ENCODE results near the gene SEC31A.

Gene SEC31A

DNA sequence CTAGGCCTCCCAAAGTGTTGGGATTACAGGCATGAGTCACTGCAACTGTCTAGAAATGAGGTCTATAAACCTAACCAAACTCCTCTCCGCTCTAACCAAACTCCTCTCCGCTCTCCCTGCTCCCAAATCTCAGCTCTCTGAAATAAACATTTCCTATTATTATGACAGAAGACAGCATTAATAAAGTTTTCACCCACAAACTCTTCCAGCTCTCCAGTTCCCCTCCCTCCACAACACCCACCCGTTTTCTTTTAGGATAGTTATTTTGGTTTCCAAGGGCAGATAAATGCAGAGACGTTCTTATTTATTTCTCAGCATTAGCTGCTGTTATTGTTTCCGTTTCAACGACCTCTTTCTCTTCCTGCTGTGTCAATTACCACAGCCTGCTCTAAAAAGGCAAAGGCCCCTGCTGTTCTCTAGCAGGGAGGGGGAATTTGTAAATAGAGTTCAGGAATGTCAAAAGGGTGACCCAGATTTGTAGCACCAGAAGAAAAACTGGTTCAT is 79.1 kb downstream of the SEC31A start:
- no peak overlapping the region for H4K5ac ChIP-seq (ENCODE audit: low read length)
- DNase-seq = peak; percentile 82
- H2AK5ac ChIP-seq (ENCODE audit: low read length) = no peak overlapping the region
- no peak overlapping the region for H3K4me3 ChIP-seq (ENCODE audit: low read length)
- WGBS (ENCODE audit: extremely low coverage, insufficient coverage, low lambda C conversion rate) = no CpG with 5 or more reads among the region's 6 CpGs
- H3K27me3 ChIP-seq (ENCODE audit: insufficient read depth, low read length, poor library complexity) = no peaks in the 10 kb centered on the region
- no peaks in the 10 kb centered on the region for H3K79me2 ChIP-seq (ENCODE audit: control insufficient read depth, insufficient read depth, low read length)
- H4K8ac ChIP-seq (ENCODE audit: low read depth, low read length) = no peak overlapping the region
- peaks cover 3% of the 10 kb centered on the region for H3K4me1 ChIP-seq (ENCODE audit: control insufficient read depth, low read depth, low read length)
- H3K9ac ChIP-seq (ENCODE audit: low read length) = no peak overlapping the region
- H3K56ac ChIP-seq (ENCODE audit: low read length) = no peak overlapping the region
- no peak overlapping the region for H2BK5ac ChIP-seq (ENCODE audit: low read length)
- H3K4ac ChIP-seq (ENCODE audit: low read depth, low read length) = no peak overlapping the region
- H3K27ac ChIP-seq (ENCODE audit: low read depth, low read length) = no peak overlapping the region
- H3K23ac ChIP-seq (ENCODE audit: low read length) = no peak overlapping the region
- no peak overlapping the region for H2BK120ac ChIP-seq (ENCODE audit: low read depth, low read length)
- peak overlapping the region; percentile 68 for H3K18ac ChIP-seq (ENCODE audit: low read length)
- H3K4me2 ChIP-seq (ENCODE audit: low read length) = no peak overlapping the region
- H3K79me1 ChIP-seq (ENCODE audit: low read length) = no peaks in the 10 kb centered on the region
- no peaks in the 10 kb centered on the region for H3K36me3 ChIP-seq (ENCODE audit: control insufficient read depth, insufficient read depth, low read length)
- no peak overlapping the region for H2BK15ac ChIP-seq (replicated peaks; ENCODE audit: low read depth)

DNA sequence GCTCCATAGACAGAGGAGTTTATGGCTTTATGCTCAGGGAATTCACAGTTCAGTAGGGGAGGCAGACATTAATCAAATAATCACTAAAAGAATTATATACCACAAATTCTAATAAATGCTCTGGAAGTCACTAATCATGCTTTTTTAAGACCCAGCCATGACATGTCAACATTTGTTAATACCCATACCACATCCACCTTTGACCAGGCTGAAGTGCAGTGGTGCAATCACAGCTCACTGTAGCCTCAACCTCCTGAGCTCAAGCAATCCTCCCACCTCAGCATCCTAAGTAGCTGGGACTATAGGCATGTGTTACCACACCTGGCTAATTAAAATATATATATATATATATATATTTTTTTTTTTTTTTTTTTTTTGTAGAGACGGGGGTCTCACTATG is 79.6 kb downstream of the SEC31A start:
- Histone ChIP-seq H3K4me3 (ENCODE audit: low read length) (no peak overlapping the region), H3K9ac (ENCODE audit: low read length) (no peak overlapping the region), H4K5ac (ENCODE audit: low read length) (no peak overlapping the region), H2AK5ac (ENCODE audit: low read length) (no peak overlapping the region), H2BK5ac (ENCODE audit: low read length) (no peak overlapping the region), H3K36me3 (ENCODE audit: control insufficient read depth, insufficient read depth, low read length) (no peaks in the 10 kb centered on the region), H3K4me2 (ENCODE audit: low read length) (no peak overlapping the region), H2BK120ac (ENCODE audit: low read depth, low read length) (no peak overlapping the region), H3K79me1 (ENCODE audit: low read length) (no peaks in the 10 kb centered on the region), H3K79me2 (ENCODE audit: control insufficient read depth, insufficient read depth, low read length) (no peaks in the 10 kb centered on the region), H3K18ac (ENCODE audit: low read length) (no peak overlapping the region), H3K27me3 (ENCODE audit: insufficient read depth, low read length, poor library complexity) (no peaks in the 10 kb centered on the region), H2BK15ac (replicated peaks; ENCODE audit: low read depth) (no peak overlapping the region), H3K4me1 (ENCODE audit: control insufficient read depth, low read depth, low read length) (peaks cover 3% of the 10 kb centered on the region), H3K56ac (ENCODE audit: low read length) (no peak overlapping the region), H3K27ac (ENCODE audit: low read depth, low read length) (no peak overlapping the region), H4K8ac (ENCODE audit: low read depth, low read length) (no peak overlapping the region), H3K23ac (ENCODE audit: low read length) (no peak overlapping the region), H3K4ac (ENCODE audit: low read depth, low read length) (no peak overlapping the region)
- no CpG with 5 or more reads among the region's 1 CpG for WGBS (ENCODE audit: extremely low coverage, insufficient coverage, low lambda C conversion rate)
- DNase-seq = no peak

DNA sequence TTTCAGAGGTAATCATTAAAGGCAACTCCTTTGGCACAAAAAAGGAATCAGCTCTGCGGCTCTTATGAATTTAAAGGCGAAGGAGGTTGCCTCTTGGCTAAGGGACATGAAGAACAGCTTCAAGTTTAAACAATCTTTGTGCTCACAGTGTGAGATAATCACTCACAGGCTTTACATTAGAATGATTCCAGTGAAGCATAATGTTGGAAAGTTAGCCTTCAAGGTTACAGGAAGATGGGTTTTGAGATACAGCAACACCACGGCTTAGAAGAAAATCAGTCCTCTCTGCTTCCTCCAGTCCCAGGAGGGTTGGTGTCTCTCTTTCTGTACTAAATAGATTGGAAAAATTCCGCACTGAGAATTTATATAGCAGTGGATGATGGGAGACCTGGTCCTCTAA is 80.8 kb downstream of the SEC31A start:
- Histone ChIP-seq H3K4me2 (ENCODE audit: low read length) (no peak overlapping the region), H2AK5ac (ENCODE audit: low read length) (no peak overlapping the region), H3K27ac (ENCODE audit: low read depth, low read length) (no peak overlapping the region), H3K79me2 (ENCODE audit: control insufficient read depth, insufficient read depth, low read length) (no peaks in the 10 kb centered on the region), H3K4me1 (ENCODE audit: control insufficient read depth, low read depth, low read length) (peaks cover 3% of the 10 kb centered on the region), H3K36me3 (ENCODE audit: control insufficient read depth, insufficient read depth, low read length) (no peaks in the 10 kb centered on the region), H2BK5ac (ENCODE audit: low read length) (no peak overlapping the region), H3K56ac (ENCODE audit: low read length) (no peak overlapping the region), H2BK120ac (ENCODE audit: low read depth, low read length) (no peak overlapping the region), H3K79me1 (ENCODE audit: low read length) (no peaks in the 10 kb centered on the region), H3K9ac (ENCODE audit: low read length) (no peak overlapping the region), H3K4me3 (ENCODE audit: low read length) (no peak overlapping the region), H3K23ac (ENCODE audit: low read length) (no peak overlapping the region), H4K8ac (ENCODE audit: low read depth, low read length) (no peak overlapping the region), H3K27me3 (ENCODE audit: insufficient read depth, low read length, poor library complexity) (no peaks in the 10 kb centered on the region), H3K4ac (ENCODE audit: low read depth, low read length) (no peak overlapping the region), H2BK15ac (replicated peaks; ENCODE audit: low read depth) (no peak overlapping the region), H3K18ac (ENCODE audit: low read length) (no peak overlapping the region), H4K5ac (ENCODE audit: low read length) (no peak overlapping the region)
- no CpG with 5 or more reads among the region's 4 CpGs for WGBS (ENCODE audit: extremely low coverage, insufficient coverage, low lambda C conversion rate)
- DNase-seq = no peak

DNA sequence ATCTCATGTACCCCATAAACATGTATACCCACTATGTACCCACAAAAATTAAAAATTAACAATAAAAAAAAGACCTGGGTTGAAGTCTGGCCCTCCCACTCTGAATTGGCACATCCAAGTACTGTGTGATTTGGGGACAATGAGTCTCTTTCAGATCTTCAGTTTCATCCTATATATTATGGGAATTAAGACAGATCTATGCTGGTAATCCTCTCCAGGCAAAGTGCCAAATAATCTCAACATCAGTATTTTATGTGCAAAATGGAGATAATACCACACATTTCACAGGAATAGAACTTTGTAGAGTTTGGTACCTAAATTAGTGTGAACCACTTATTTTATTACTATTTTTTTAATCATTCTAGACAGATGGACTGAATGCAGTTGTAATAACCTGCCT is 81.3 kb downstream of the SEC31A start:
- Histone ChIP-seq H3K4me2 (ENCODE audit: low read length) (no peak overlapping the region), H3K4me1 (ENCODE audit: control insufficient read depth, low read depth, low read length) (peaks cover 3% of the 10 kb centered on the region), H2AK5ac (ENCODE audit: low read length) (no peak overlapping the region), H3K27ac (ENCODE audit: low read depth, low read length) (no peak overlapping the region), H2BK15ac (replicated peaks; ENCODE audit: low read depth) (no peak overlapping the region), H2BK5ac (ENCODE audit: low read length) (no peak overlapping the region), H3K79me2 (ENCODE audit: control insufficient read depth, insufficient read depth, low read length) (no peaks in the 10 kb centered on the region), H3K4ac (ENCODE audit: low read depth, low read length) (no peak overlapping the region), H3K27me3 (ENCODE audit: insufficient read depth, low read length, poor library complexity) (peaks cover 1% of the 10 kb centered on the region), H3K36me3 (ENCODE audit: control insufficient read depth, insufficient read depth, low read length) (no peaks in the 10 kb centered on the region), H3K56ac (ENCODE audit: low read length) (no peak overlapping the region), H3K9ac (ENCODE audit: low read length) (no peak overlapping the region), H3K79me1 (ENCODE audit: low read length) (no peaks in the 10 kb centered on the region), H4K8ac (ENCODE audit: low read depth, low read length) (no peak overlapping the region), H4K5ac (ENCODE audit: low read length) (no peak overlapping the region), H2BK120ac (ENCODE audit: low read depth, low read length) (no peak overlapping the region), H3K18ac (ENCODE audit: low read length) (no peak overlapping the region), H3K23ac (ENCODE audit: low read length) (no peak overlapping the region), H3K4me3 (ENCODE audit: low read length) (no peak overlapping the region)
- DNase-seq = no peak

DNA sequence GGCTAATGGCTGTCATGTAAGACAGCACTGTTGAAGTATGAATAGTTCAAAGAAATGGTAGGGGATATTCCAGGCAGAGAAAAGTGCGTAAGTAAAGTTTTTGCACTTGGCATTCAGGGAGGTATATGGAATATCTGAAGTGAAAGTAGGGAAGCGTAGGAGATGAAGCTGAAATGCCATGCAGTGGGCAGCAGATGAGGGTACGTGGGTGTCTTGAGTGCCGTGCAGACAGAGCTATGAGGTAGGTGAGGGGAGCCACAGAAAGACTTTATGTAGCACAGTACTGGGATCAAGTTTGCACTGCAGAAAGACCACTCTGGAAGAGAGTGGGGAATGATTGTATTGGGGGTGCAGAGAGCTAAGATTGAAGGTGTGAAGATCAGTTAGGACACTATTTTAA is 87.2 kb downstream of the SEC31A start:
- Histone ChIP-seq H2AK5ac (ENCODE audit: low read length) (no peak overlapping the region), H3K79me1 (ENCODE audit: low read length) (no peaks in the 10 kb centered on the region), H3K4me1 (ENCODE audit: control insufficient read depth, low read depth, low read length) (peaks cover 2% of the 10 kb centered on the region), H3K56ac (ENCODE audit: low read length) (no peak overlapping the region), H3K79me2 (ENCODE audit: control insufficient read depth, insufficient read depth, low read length) (no peaks in the 10 kb centered on the region), H3K23ac (ENCODE audit: low read length) (no peak overlapping the region), H3K9ac (ENCODE audit: low read length) (no peak overlapping the region), H3K4ac (ENCODE audit: low read depth, low read length) (no peak overlapping the region), H3K18ac (ENCODE audit: low read length) (no peak overlapping the region), H2BK120ac (ENCODE audit: low read depth, low read length) (no peak overlapping the region), H2BK5ac (ENCODE audit: low read length) (no peak overlapping the region), H3K4me2 (ENCODE audit: low read length) (no peak overlapping the region), H2BK15ac (replicated peaks; ENCODE audit: low read depth) (no peak overlapping the region), H3K4me3 (ENCODE audit: low read length) (no peak overlapping the region), H4K8ac (ENCODE audit: low read depth, low read length) (no peak overlapping the region), H3K27me3 (ENCODE audit: insufficient read depth, low read length, poor library complexity) (peaks cover 24% of the 10 kb centered on the region), H4K5ac (ENCODE audit: low read length) (no peak overlapping the region), H3K36me3 (ENCODE audit: control insufficient read depth, insufficient read depth, low read length) (no peaks in the 10 kb centered on the region), H3K27ac (ENCODE audit: low read depth, low read length) (no peak overlapping the region)
- WGBS (ENCODE audit: extremely low coverage, insufficient coverage, low lambda C conversion rate) = no CpG with 5 or more reads among the region's 4 CpGs
- DNase-seq = no peak

DNA sequence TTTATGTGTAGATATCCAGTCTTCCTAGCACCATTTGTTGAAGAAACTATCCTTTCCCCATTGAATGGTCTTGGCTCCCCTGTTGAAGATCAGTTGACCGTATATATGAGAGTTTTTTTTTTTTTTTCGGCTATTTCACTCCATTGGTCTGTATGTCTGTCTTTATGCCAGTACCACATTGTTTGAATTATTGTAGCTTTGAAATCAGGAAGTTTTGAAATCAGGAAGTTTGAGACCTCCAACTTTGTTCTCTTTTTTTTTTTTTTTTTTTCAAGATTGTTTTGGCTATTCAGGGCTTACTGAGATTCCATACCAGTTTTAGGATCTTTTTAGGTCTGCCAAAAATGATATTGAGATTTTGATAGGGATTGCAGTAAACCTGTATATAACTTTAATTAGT is 88.0 kb downstream of the SEC31A start:
- no peak overlapping the region for H2AK5ac ChIP-seq (ENCODE audit: low read length)
- no peak for DNase-seq
- H3K4ac ChIP-seq (ENCODE audit: low read depth, low read length) = no peak overlapping the region
- H4K5ac ChIP-seq (ENCODE audit: low read length) = no peak overlapping the region
- H3K18ac ChIP-seq (ENCODE audit: low read length) = no peak overlapping the region
- H3K36me3 ChIP-seq (ENCODE audit: control insufficient read depth, insufficient read depth, low read length) = no peaks in the 10 kb centered on the region
- H3K23ac ChIP-seq (ENCODE audit: low read length) = no peak overlapping the region
- no peaks in the 10 kb centered on the region for H3K79me1 ChIP-seq (ENCODE audit: low read length)
- H2BK120ac ChIP-seq (ENCODE audit: low read depth, low read length) = no peak overlapping the region
- peaks cover 2% of the 10 kb centered on the region for H3K4me1 ChIP-seq (ENCODE audit: control insufficient read depth, low read depth, low read length)
- H4K8ac ChIP-seq (ENCODE audit: low read depth, low read length) = no peak overlapping the region
- H3K56ac ChIP-seq (ENCODE audit: low read length) = no peak overlapping the region
- no peak overlapping the region for H2BK5ac ChIP-seq (ENCODE audit: low read length)
- no peak overlapping the region for H3K4me3 ChIP-seq (ENCODE audit: low read length)
- no peaks in the 10 kb centered on the region for H3K79me2 ChIP-seq (ENCODE audit: control insufficient read depth, insufficient read depth, low read length)
- no CpG with 5 or more reads among the region's 2 CpGs for WGBS (ENCODE audit: extremely low coverage, insufficient coverage, low lambda C conversion rate)
- no peak overlapping the region for H3K9ac ChIP-seq (ENCODE audit: low read length)
- peaks cover 29% of the 10 kb centered on the region for H3K27me3 ChIP-seq (ENCODE audit: insufficient read depth, low read length, poor library complexity)
- no peak overlapping the region for H3K4me2 ChIP-seq (ENCODE audit: low read length)
- H3K27ac ChIP-seq (ENCODE audit: low read depth, low read length) = no peak overlapping the region
- no peak overlapping the region for H2BK15ac ChIP-seq (replicated peaks; ENCODE audit: low read depth)
